ENCODE measurements around the gene SELENON. TPM values are rescaled to one million over a fixed set of nuclear protein-coding genes. Genes with fewer than 3 reads are reported as not detected.
A peak's percentile ranks its signal among the peaks of the same experiment; 100 is the strongest.

The SELENON gene
- total and polyA plus RNA-seq, 9 of the 15 experiments (the other 6 are each of a cell fraction or from before 2014, with no cell fraction given) = 0.43 to 26.7 (median 7.0) TPM

DNA sequence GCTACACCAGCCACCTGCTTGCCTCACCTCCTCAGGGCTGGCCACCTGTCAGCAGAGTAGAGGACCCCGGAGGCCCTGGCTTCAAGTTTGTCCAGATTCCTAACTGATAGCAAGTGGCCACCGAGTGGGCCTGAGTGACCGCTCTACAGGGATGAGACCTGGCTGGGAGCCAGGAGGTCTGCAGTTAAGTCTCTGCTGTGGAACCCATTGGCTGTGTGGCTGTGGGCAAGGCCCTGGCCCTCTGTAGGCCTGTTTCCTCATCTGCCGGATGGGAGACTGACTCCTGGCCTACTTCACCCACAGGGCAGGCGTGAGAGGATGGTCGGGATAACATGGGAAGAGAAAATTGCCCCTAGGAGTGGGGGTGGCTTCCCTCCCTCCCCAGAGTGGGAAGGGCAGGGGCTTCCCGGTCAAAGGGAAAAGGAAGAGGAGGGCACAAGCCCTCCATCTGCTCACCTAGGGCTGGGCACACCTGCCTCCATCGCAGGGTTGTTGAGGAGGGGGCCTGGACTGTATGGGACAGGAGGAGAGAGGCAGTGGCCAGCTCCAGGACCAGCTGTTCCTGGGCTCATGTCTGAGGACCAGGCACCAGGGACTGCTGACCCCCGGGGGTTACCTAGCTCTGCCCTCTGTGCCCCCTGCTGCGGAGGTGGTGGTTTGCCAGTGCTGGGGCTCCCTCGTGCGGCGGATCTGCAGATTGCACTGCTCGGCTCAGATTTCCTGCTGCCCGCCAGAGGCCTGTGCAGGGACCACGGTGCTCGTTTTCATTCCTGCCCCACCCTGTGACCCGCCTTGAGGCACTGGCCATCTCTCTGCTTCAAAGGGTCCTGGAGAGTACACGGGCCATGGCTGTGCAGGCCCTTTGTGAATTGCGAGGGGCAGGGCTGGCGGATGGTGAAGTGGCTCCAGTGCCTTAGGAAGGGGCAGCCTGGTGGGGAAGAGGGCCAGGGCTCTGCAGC lies 10.6 kb downstream of the SELENON start (continued):
- TF ChIP-seq ESRRA (IDR thresholded peaks at IDR 0.05; ENCODE audit: borderline replicate concordance, low read depth) (peak; percentile 46; the same call in 1 of the 2 replicates), RBM25 (IDR thresholded peaks at IDR 0.05; ENCODE audit: low read depth, low read length, severe bottlenecking) (no peak), STAG1 (CRISPR knock-in tag; IDR thresholded peaks at IDR 0.05; ENCODE audit: borderline replicate concordance) (peak; percentile 99)
- TF ChIP-seq, protein P1, sequence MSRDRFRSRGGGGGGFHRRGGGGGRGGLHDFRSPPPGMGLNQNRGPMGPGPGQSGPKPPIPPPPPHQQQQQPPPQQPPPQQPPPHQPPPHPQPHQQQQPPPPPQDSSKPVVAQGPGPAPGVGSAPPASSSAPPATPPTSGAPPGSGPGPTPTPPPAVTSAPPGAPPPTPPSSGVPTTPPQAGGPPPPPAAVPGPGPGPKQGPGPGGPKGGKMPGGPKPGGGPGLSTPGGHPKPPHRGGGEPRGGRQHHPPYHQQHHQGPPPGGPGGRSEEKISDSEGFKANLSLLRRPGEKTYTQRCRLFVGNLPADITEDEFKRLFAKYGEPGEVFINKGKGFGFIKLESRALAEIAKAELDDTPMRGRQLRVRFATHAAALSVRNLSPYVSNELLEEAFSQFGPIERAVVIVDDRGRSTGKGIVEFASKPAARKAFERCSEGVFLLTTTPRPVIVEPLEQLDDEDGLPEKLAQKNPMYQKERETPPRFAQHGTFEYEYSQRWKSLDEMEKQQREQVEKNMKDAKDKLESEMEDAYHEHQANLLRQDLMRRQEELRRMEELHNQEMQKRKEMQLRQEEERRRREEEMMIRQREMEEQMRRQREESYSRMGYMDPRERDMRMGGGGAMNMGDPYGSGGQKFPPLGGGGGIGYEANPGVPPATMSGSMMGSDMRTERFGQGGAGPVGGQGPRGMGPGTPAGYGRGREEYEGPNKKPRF (IDR thresholded peaks at IDR 0.05; ENCODE audit: low read depth, low read length) = no peak

DNA sequence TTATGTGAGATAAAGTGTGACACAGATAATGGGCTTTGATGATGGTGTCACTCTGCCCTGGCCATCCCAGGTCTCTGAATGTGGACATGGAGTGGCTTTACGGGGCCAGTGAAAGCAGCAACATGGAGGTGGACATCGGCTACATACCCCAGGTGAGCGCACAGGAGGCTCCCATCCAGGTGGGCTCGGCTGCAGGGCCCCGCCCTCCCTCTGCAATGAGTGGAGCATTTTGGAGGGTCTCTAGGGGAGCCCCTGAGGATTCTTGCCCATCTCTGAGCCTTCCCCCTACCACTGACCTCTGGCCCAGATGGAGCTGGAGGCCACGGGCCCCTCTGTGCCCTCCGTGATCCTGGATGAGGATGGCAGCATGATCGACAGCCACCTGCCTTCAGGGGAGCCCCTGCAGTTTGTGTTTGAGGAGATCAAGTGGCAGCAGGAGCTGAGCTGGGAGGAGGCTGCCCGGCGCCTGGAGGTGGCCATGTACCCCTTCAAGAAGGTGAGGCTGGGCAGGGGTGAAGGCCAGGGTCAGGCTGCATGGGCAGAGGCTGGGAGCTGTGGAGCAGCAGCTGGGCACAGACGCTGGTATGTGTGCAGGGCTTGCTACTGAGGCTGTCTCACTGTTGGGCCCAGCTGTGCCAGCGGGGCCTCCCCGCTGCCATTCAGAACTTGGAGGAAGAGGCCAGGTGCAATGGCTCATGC lies 11.5 kb downstream of the SELENON start:
- intact Hi-C loops (cut with micrococcal nuclease) = loop anchor here (2.0 kb wide), 1 partner anchor 203 kb away; no protein-coding TSS in a partner anchor
- FAIRE-seq = no peak
- BruUV-seq (replicated peaks) = no TSS peak
- H3K9ac ChIP-seq (ENCODE audit: insufficient read depth in 1 of 2, low read depth in 2 of 2, low read length in 2 of 2) = peak overlapping the region in 1 of 2 experiments; percentile 57; a peak in 2 of 4 replicates
- H3K4me2 ChIP-seq (ENCODE audit: insufficient read depth, low read length) = no peak overlapping the region
- peaks cover 4% of the 10 kb centered on the region; the same call in 1 of the 3 replicates for H3K36me3 ChIP-seq (ENCODE audit: control insufficient read depth, insufficient read depth, low read length)
- H3K9me1 ChIP-seq (ENCODE audit: control insufficient read depth, insufficient read depth, low read length) = no peaks in the 10 kb centered on the region
- H3K9me3 ChIP-seq (replicated peaks; ENCODE audit: control insufficient read depth, insufficient read depth, low read depth, low read length) = no peaks in the 10 kb centered on the region
- H3K27me3 ChIP-seq (ENCODE audit: control insufficient read depth in 2 of 2, insufficient read depth in 2 of 2, low read length in 2 of 2) = no peaks in the 10 kb centered on the region
- DNase-seq (ENCODE audit: extremely low read depth in 1 of 4, low spot score in 3 of 4) = no peak
- no peak overlapping the region for H3K4me3 ChIP-seq
- no peaks in the 10 kb centered on the region for H3K79me2 ChIP-seq (ENCODE audit: control insufficient read depth, insufficient read depth, low read length)
- in situ Hi-C loops (cut with MboI) = loop anchor here (10.0 kb wide), 1 partner anchor 407 kb away; no protein-coding TSS in a partner anchor
- ChIA-PET CTCF (ENCODE audit: low intra/inter-chr PET ratio) (interaction anchor here (1.7 kb wide), 1 partner anchor 202 kb away, joined by 14 read pairs; no protein-coding TSS in a partner anchor), POLR2A (interaction anchor here (0.6 to 1.6 kb wide), 5 partner anchors 13 to 912 kb away, joined by 3 to 4 read pairs (median 3); no protein-coding TSS in a partner anchor)
- H3K27ac ChIP-seq (ENCODE audit: extremely low read depth, low read depth, low read length) = no peak overlapping the region
- ATAC-seq = no peak
- WGBS (ENCODE audit: insufficient coverage, low coverage, missing lambda C conversion rate) = 44% methylated on average over 13 of the region's 13 CpGs
- H4K20me1 ChIP-seq (replicated peaks; ENCODE audit: control insufficient read depth, insufficient read depth, low read length) = peaks cover 4% of the 10 kb centered on the region; the same call in 1 of the 2 replicates
- H3K4me1 ChIP-seq (replicated peaks in 1 of 2; ENCODE audit: control insufficient read depth in 2 of 2, insufficient read depth in 2 of 2, low read length in 2 of 2) = peaks cover 2 to 57% of the 10 kb centered on the region in 2 experiments; a peak in 3 of 5 replicates
- no peak overlapping the region for H2AFZ ChIP-seq (ENCODE audit: low read depth, low read length)
- TF ChIP-seq, protein P2, sequence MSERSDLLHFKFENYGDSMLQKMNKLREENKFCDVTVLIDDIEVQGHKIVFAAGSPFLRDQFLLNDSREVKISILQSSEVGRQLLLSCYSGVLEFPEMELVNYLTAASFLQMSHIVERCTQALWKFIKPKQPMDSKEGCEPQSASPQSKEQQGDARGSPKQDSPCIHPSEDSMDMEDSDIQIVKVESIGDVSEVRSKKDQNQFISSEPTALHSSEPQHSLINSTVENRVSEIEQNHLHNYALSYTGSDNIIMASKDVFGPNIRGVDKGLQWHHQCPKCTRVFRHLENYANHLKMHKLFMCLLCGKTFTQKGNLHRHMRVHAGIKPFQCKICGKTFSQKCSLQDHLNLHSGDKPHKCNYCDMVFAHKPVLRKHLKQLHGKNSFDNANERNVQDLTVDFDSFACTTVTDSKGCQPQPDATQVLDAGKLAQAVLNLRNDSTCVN (CRISPR knock-in tag; IDR thresholded peaks at IDR 0.05) = no peak
- TF ChIP-seq CHCHD3 (CRISPR knock-in tag; IDR thresholded peaks at IDR 0.05) (no peak), SMARCA4 (IDR thresholded peaks at IDR 0.05) (no peak), RBFOX2 (IDR thresholded peaks at IDR 0.05; ENCODE audit: low read depth, low read length) (peak; percentile 7; the same call in 1 of the 2 replicates), ZNF239 (CRISPR knock-in tag; IDR thresholded peaks at IDR 0.05) (no peak), POLR2G (IDR thresholded peaks at IDR 0.05; ENCODE audit: low read depth, low read length) (peak; percentile 55; the same call in 1 of the 2 replicates)

All from K562 (cell line).